ENCODE measurements around the gene SPAG9.

Gene SPAG9

GRCh38 chr17:51046514-51047384, 73.9 kb downstream of the SPAG9 start:
- H3K27ac Mint-ChIP-seq: no peak overlapping the region
- no peaks in the 10 kb centered on the region for H3K9me3 Mint-ChIP-seq
- H3K4me1 Mint-ChIP-seq: peaks cover 8% of the 10 kb centered on the region
- ATAC-seq (no peak), DNase-seq (no peak)
- no peaks in the 10 kb centered on the region for H3K27me3 Mint-ChIP-seq
- no peaks in the 10 kb centered on the region for H3K36me3 Mint-ChIP-seq (ENCODE audit: low read depth)
- no peak overlapping the region for H3K4me3 Mint-ChIP-seq

- no peak overlapping the region for H3K27ac Mint-ChIP-seq
- H3K9me3 Mint-ChIP-seq: no peaks in the 10 kb centered on the region
- H3K36me3 Mint-ChIP-seq (ENCODE audit: low read depth): no peaks in the 10 kb centered on the region
- no peak overlapping the region for H3K4me3 Mint-ChIP-seq
- ATAC-seq (no peak), DNase-seq (no peak)
- peaks cover 8% of the 10 kb centered on the region for H3K4me1 Mint-ChIP-seq
- no peaks in the 10 kb centered on the region for H3K27me3 Mint-ChIP-seq
Observed at GRCh38 chr17:51046046-51046445, 74.6 kb downstream of the SPAG9 start.

- Mint-ChIP-seq H3K9me3 (no peaks in the 10 kb centered on the region), H3K4me3 (no peak overlapping the region), H3K27ac (no peak overlapping the region), H3K27me3 (no peaks in the 10 kb centered on the region), H3K4me1 (peaks cover 6% of the 10 kb centered on the region), H3K36me3 (ENCODE audit: low read depth) (no peaks in the 10 kb centered on the region)
- ATAC-seq (no peak), DNase-seq (no peak)
Observed at GRCh38 chr17:51045621-51046020, 75.0 kb downstream of the SPAG9 start.

DNA sequence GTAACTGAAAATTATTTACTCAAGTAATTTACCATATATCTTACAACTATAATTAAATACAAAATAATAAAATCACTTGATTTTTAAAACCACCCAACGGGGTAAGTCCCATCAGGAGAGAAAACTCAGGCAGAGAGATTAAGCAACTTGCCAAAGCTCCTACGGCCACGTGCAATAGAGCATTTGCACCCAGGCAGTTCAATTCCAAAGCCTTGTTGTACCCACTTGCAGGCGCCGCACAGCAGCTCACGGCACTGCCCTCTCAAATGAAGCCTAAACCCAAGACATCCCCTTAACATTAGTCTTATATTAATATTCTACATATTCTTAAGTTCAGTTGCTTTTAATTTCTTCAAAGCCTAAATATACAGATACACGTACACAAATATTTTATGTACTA, 75.7 kb downstream of the SPAG9 start:
- no peaks in the 10 kb centered on the region for H3K36me3 Mint-ChIP-seq (ENCODE audit: low read depth)
- DNase-seq: no peak
- no peak for ATAC-seq
- H3K9me3 Mint-ChIP-seq: no peaks in the 10 kb centered on the region
- no peak overlapping the region for H3K27ac Mint-ChIP-seq
- peaks cover 4% of the 10 kb centered on the region for H3K4me1 Mint-ChIP-seq
- H3K4me3 Mint-ChIP-seq: no peak overlapping the region
- H3K27me3 Mint-ChIP-seq: no peaks in the 10 kb centered on the region

DNA sequence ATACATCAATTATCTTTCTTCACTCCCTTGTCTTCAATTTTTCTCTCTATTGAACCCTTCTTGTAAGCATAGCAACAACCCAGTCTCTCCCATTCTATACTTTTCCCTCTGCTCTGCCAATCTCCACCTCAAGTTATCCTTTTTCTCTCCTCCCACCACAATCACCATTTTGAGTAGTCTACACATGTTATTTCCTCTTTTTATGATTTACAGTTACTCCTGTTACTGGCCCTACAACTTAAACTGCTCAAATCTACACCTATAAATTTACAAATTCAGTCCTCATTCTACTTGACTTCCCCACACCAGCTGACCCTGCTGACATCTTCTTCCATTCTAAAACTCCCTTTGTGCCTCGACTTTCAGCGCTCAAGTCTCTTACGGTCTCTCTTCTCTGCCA, 84.6 kb downstream of the SPAG9 start:
- no peaks in the 10 kb centered on the region for H3K9me3 Mint-ChIP-seq
- peaks cover 14% of the 10 kb centered on the region for H3K36me3 Mint-ChIP-seq (ENCODE audit: low read depth)
- no peak for DNase-seq
- peaks cover 20% of the 10 kb centered on the region for H3K4me1 Mint-ChIP-seq
- peak overlapping the region; percentile 0 for H3K27ac Mint-ChIP-seq
- no peak for ATAC-seq
- H3K4me3 Mint-ChIP-seq: no peak overlapping the region
- H3K27me3 Mint-ChIP-seq: no peaks in the 10 kb centered on the region

DNA sequence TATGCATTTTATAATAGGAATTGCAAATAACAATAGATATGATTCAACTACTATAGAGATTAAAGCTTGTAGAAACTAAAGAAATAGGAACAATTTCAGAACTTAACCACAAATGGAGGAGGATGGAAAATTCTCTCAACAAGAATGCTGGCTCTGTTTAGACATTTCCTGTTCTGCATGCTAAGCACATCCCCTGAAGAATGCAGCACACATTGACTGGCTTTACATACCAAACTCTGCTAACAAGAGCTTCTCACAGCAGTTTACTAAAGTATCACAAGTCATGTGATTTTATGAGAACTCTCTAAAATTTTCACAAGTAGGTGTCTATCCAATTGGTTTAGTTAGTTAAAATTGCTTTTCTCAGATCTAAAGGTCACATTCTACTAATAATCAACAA, 85.2 kb downstream of the SPAG9 start:
- Mint-ChIP-seq H3K4me3 (no peak overlapping the region), H3K4me1 (peaks cover 22% of the 10 kb centered on the region), H3K27ac (no peak overlapping the region), H3K36me3 (ENCODE audit: low read depth) (peaks cover 16% of the 10 kb centered on the region), H3K9me3 (no peaks in the 10 kb centered on the region), H3K27me3 (no peaks in the 10 kb centered on the region)
- DNase-seq (no peak), ATAC-seq (peak; percentile 36)

GRCh38 chr17:51034800-51035199, 85.9 kb downstream of the SPAG9 start:
- H3K9me3 Mint-ChIP-seq: no peaks in the 10 kb centered on the region
- no peak for ATAC-seq
- peaks cover 28% of the 10 kb centered on the region for H3K4me1 Mint-ChIP-seq
- H3K4me3 Mint-ChIP-seq: no peak overlapping the region
- DNase-seq: no peak
- peaks cover 16% of the 10 kb centered on the region for H3K36me3 Mint-ChIP-seq (ENCODE audit: low read depth)
- no peak overlapping the region for H3K27ac Mint-ChIP-seq
- no peaks in the 10 kb centered on the region for H3K27me3 Mint-ChIP-seq

DNA sequence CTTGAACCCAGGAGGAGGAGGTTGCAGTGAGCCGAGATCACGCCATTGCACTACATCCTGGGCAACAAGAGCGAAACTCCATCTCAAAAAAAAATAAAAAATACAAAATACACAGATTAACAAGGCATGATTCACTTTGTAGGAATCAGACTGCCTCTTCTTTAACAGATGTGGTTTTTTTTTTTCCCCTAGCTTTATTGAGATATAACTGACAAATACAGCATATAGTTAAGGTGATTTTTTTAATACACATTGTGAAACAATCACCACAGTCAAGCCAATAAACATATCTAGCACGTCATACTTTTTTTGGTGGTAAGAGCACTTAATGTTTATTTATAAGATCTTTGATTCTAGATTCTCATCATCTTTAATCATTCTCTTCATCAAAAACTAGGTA, 87.8 kb downstream of the SPAG9 start:
- no peaks in the 10 kb centered on the region for H3K9me3 Mint-ChIP-seq
- DNase-seq (no peak), ATAC-seq (no peak)
- H3K4me3 Mint-ChIP-seq: no peak overlapping the region
- peaks cover 11% of the 10 kb centered on the region for H3K36me3 Mint-ChIP-seq (ENCODE audit: low read depth)
- peaks cover 44% of the 10 kb centered on the region for H3K4me1 Mint-ChIP-seq
- H3K27ac Mint-ChIP-seq: no peak overlapping the region
- no peaks in the 10 kb centered on the region for H3K27me3 Mint-ChIP-seq

DNA sequence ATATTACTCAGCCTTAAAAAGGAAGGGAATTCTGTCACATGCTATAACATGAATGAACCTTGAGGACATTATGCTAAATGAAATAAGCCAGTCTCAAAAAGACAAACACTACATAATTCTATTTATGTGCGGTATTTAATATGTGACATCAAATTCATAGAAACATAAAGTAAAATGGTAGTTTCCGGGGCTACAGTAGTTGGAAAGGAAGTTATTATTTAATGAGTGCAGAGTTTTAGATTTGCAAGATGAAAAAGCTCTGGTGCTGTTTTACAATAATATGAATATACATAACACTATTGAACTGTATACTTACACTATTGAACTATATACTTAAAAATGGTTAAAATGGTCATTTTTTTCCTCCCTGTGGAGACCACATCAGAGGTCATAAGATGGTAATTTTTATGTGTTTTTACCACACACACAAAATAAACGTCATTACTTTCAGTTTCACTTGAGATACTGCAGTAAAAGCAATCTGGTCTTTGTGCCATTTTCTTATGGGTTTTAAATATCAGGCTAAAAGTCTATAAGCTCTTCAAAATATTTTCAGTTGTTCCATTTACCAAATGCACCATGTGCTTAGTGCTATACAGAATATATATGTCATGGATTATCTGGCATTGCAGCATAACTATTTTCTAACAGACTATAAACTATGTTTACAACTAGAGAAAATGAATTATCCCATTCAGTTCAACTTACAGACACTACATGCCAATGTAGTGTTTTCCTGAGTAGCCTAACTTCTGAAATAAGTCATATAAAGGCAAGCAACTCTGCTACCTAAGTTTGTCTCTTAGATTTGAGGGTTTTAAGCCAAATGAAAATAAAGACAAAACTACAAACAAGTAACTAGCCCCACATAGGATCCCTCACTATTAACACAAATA, 90.9 kb downstream of the SPAG9 start:
- ATAC-seq (peak; percentile 88), DNase-seq (no peak)
- Mint-ChIP-seq H3K27ac (peak overlapping the region; percentile 49), H3K27me3 (no peaks in the 10 kb centered on the region), H3K4me3 (peak overlapping the region; percentile 46), H3K9me3 (no peaks in the 10 kb centered on the region), H3K36me3 (ENCODE audit: low read depth) (peaks cover 8% of the 10 kb centered on the region), H3K4me1 (peaks cover 26% of the 10 kb centered on the region)

GRCh38 chr17:51029142-51029541, 91.5 kb downstream of the SPAG9 start:
- DNase-seq (no peak), ATAC-seq (no peak)
- Mint-ChIP-seq H3K27me3 (no peaks in the 10 kb centered on the region), H3K9me3 (no peaks in the 10 kb centered on the region), H3K27ac (peak overlapping the region; percentile 49), H3K4me1 (peaks cover 24% of the 10 kb centered on the region), H3K36me3 (ENCODE audit: low read depth) (peaks cover 8% of the 10 kb centered on the region), H3K4me3 (peak overlapping the region; percentile 16)

- H3K27me3 Mint-ChIP-seq: no peaks in the 10 kb centered on the region
- H3K27ac Mint-ChIP-seq: no peak overlapping the region
- peaks cover 24% of the 10 kb centered on the region for H3K4me1 Mint-ChIP-seq
- DNase-seq (no peak), ATAC-seq (no peak)
- H3K36me3 Mint-ChIP-seq (ENCODE audit: low read depth): peaks cover 5% of the 10 kb centered on the region
- H3K9me3 Mint-ChIP-seq: no peaks in the 10 kb centered on the region
- no peak overlapping the region for H3K4me3 Mint-ChIP-seq
Observed at GRCh38 chr17:51028176-51028863, 92.3 kb downstream of the SPAG9 start.

GRCh38 chr17:51018541-51018940, 102.1 kb downstream of the SPAG9 start:
- no peak overlapping the region for H3K27ac Mint-ChIP-seq
- no peaks in the 10 kb centered on the region for H3K9me3 Mint-ChIP-seq
- no peak for ATAC-seq
- H3K4me3 Mint-ChIP-seq: no peak overlapping the region
- no peaks in the 10 kb centered on the region for H3K27me3 Mint-ChIP-seq
- H3K4me1 Mint-ChIP-seq: no peaks in the 10 kb centered on the region
- H3K36me3 Mint-ChIP-seq (ENCODE audit: low read depth): peaks cover 16% of the 10 kb centered on the region
- no peak for DNase-seq

DNA sequence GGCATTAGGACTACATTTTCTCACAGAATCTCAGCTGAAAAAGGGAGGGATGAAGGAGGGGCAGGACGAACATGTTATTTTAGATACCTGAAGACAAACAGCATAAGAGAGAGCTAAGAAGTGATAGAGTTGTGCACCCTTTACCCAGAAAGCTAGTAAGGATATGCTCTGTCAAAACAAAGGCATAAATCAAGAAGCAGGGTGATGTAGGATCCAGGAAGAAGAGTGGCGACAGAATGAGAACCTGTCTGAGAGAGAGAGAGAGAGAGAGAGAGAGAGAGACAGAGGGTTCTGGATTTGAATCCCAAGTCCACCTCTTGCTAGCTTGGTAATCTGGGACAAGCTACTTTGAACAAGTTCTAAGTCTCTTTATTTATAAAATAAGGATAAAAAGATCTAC, 103.4 kb downstream of the SPAG9 start:
- no peak for ATAC-seq
- Mint-ChIP-seq H3K27me3 (no peaks in the 10 kb centered on the region), H3K4me1 (no peaks in the 10 kb centered on the region), H3K36me3 (ENCODE audit: low read depth) (peaks cover 16% of the 10 kb centered on the region), H3K9me3 (no peaks in the 10 kb centered on the region), H3K4me3 (no peak overlapping the region), H3K27ac (no peak overlapping the region)
- no peak for DNase-seq

DNA sequence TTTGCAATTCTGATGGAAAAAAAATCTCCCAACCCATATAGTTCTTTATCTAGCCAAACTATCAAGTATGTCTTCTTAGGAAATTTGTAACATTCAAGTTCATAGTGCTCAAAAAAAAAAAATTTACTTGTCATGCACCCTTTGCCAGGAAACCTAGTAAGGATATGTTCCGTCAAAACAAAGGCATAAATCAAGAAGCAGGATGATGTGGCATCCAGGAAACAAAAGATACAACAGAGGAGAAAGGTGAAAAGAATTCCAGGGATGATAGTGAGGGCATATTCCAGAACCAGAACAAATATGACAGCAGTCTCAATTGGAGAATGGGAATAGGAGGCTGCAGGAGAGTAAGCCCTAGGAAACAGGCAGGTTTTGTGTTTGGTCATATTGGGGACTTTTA, 104.6 kb downstream of the SPAG9 start:
- H3K27me3 Mint-ChIP-seq: no peaks in the 10 kb centered on the region
- no peak for ATAC-seq
- H3K27ac Mint-ChIP-seq: no peak overlapping the region
- H3K4me1 Mint-ChIP-seq: no peaks in the 10 kb centered on the region
- no peak overlapping the region for H3K4me3 Mint-ChIP-seq
- peaks cover 16% of the 10 kb centered on the region for H3K36me3 Mint-ChIP-seq (ENCODE audit: low read depth)
- H3K9me3 Mint-ChIP-seq: no peaks in the 10 kb centered on the region
- DNase-seq: no peak

All from activated naive CD8-positive, alpha-beta T cell treated with anti-CD3 and anti-CD28 coated beads, Interleukin-2, amount 50 U/mL, for 24 hours (primary cell).